K562 (cell line): ENCODE results near the gene GFOD1. TPM values are rescaled to one million over a fixed set of nuclear protein-coding genes. Genes with fewer than 3 reads are reported as not detected.

Source experiments
- ATAC-seq: fragments of 200-7000 bp; cut with Tn5 transposase; 3 replicates; pipeline ENCODE4 v1.9.1; 2020; ENCODE audit warnings: moderate library complexity
- BruUV-seq: library from RNA; stranded (reverse); fragments of 400-500 nt; replicated peaks from 2 replicates; lab custom pipeline; 2021; lab: Mats Ljungman, UMichigan
- CTCF ChIA-PET: fragments of 300-600 bp; formaldehyde crosslinking; extraction: SDS; loops from one replicate; lab custom pipeline; 2021; ENCODE audit warnings: low intra/inter-chr PET ratio; lab: Yijun Ruan, JAX
- POLR2A ChIA-PET: fragments of 300-600, 350-650 bp; sonication (Branson Sonifier 250); formaldehyde crosslinking; extraction: SDS; loops from one replicate; lab custom pipeline; 2021; ENCODE audit warnings: antibody characterized with exemption, inconsistent platforms; lab: Yijun Ruan, JAX
- DNase-seq, 4 experiments: peaks; one replicate each; pipeline versions ENCODE4 v3.0.0 to v3.0.0-alpha.2; 2011 to 2018; ENCODE audit warnings: low spot score in 3 of 4, mixed read lengths in 3 of 4; ENCODE audit errors: extremely low read depth in 1 of 4
- FAIRE-seq: peaks from 2 replicates; lab custom pipeline; 2011; peaks lifted over from hg19 to GRCh38; lab: Jason Lieb, UNC
- H2AFZ ChIP-seq: 2 replicates; pipeline ENCODE4 v1.6.0; 2011; ENCODE audit warnings: low read depth, low read length, control low read depth, inconsistent platforms
- H3K27ac ChIP-seq: fragments of 200-600 bp; 3 replicates; pipeline ENCODE4 v1.8.0; 2011; ENCODE audit warnings: low read depth, mild to moderate bottlenecking, control low read depth, inconsistent platforms, low read length, moderate library complexity, mixed read lengths; ENCODE audit errors: extremely low read depth
- H3K27me3 ChIP-seq, 2 experiments: fragments of 300-600 bp in 1 of 2; 2 replicates in 1 of 2; 3 replicates in 1 of 2; pipeline versions ENCODE4 v1.6.0 to v1.8.0; 2011; ENCODE audit warnings: inconsistent platforms in 2 of 2, low read length in 2 of 2, mild to moderate bottlenecking in 1 of 2, mixed read lengths in 1 of 2, moderate library complexity in 1 of 2; ENCODE audit not compliant: control insufficient read depth in 2 of 2, insufficient read depth in 2 of 2
- H3K36me3 ChIP-seq: fragments of 300-600 bp; 3 replicates; pipeline ENCODE4 v1.8.0; 2011; ENCODE audit warnings: mild to moderate bottlenecking, low read length, inconsistent platforms; ENCODE audit not compliant: control insufficient read depth, insufficient read depth
- H3K4me1 ChIP-seq, 2 experiments: fragments of 200-600 bp in 1 of 2; replicated peaks in 1 of 2; 2 replicates in 1 of 2; 3 replicates in 1 of 2; pipeline versions ENCODE4 v1.5.1 to v1.8.0; 2011; ENCODE audit warnings: inconsistent platforms in 2 of 2, low read length in 2 of 2, mild to moderate bottlenecking in 1 of 2, mixed read lengths in 1 of 2, moderate library complexity in 1 of 2; ENCODE audit not compliant: control insufficient read depth in 2 of 2, insufficient read depth in 2 of 2
- H3K4me2 ChIP-seq: 2 replicates; pipeline ENCODE4 v1.6.1; 2011; ENCODE audit warnings: low read length, control low read depth, inconsistent platforms, mixed read lengths; ENCODE audit not compliant: insufficient read depth
- H3K4me3 ChIP-seq: fragments of 200-600 bp; sonication (generic), shearing (Covaris generic); 2 replicates; pipeline ENCODE4 v1.5.1; 2016; ENCODE audit warnings: control low read depth, inconsistent platforms
- H3K79me2 ChIP-seq: fragments of 200-600 bp; 3 replicates; pipeline ENCODE4 v1.8.0; 2011; ENCODE audit warnings: low read length, inconsistent platforms; ENCODE audit not compliant: control insufficient read depth, insufficient read depth
- H3K9ac ChIP-seq, 2 experiments: 2 replicates each; pipeline versions ENCODE4 v1.6.0 to v1.6.1; 2011; ENCODE audit warnings: low read depth in 2 of 2, low read length in 2 of 2, control low read depth in 1 of 2, inconsistent platforms in 1 of 2, mild to moderate bottlenecking in 1 of 2, mixed read lengths in 1 of 2; ENCODE audit not compliant: insufficient read depth in 1 of 2
- H3K9me1 ChIP-seq: one replicate; pipeline ENCODE4 v1.6.0; 2011; ENCODE audit warnings: inconsistent platforms, mild to moderate bottlenecking, low read length, moderate library complexity; ENCODE audit not compliant: control insufficient read depth, insufficient read depth
- H3K9me3 ChIP-seq: replicated peaks from 2 replicates; pipeline ENCODE4 v1.5.1; 2011; ENCODE audit warnings: low read depth, low read length, inconsistent platforms; ENCODE audit not compliant: control insufficient read depth, insufficient read depth
- H4K20me1 ChIP-seq: replicated peaks from 2 replicates; pipeline ENCODE4 v1.6.1; 2011; ENCODE audit warnings: low read length, inconsistent platforms, mixed read lengths; ENCODE audit not compliant: control insufficient read depth, insufficient read depth
- E2F5 ChIP-seq: sonication (generic); formaldehyde crosslinking; IDR thresholded peaks from 2 replicates; pipeline ENCODE4 v1.8.0; 2022; ENCODE audit warnings: mild to moderate bottlenecking, missing genetic modification reagents
- HDAC2 ChIP-seq: fragments of 450-650 bp; IDR thresholded peaks from 2 replicates; pipeline ENCODE4 v1.6.1; 2016; ENCODE audit warnings: mild to moderate bottlenecking
- STAG1 ChIP-seq: sonication (generic); formaldehyde crosslinking; IDR thresholded peaks from 2 replicates; pipeline ENCODE4 v1.5.0; 2020; ENCODE audit warnings: missing genetic modification reagents, borderline replicate concordance
- ZNF384 ChIP-seq: IDR thresholded peaks from 2 replicates; pipeline ENCODE4 v1.6.1; 2012; ENCODE audit warnings: low read depth, low read length, improper control_type of control experiment
- ZNF395 ChIP-seq: fragments of 200-800 bp; sonication (Bioruptor generic); IDR thresholded peaks from 2 replicates; pipeline ENCODE4 v1.6.1; 2017; ENCODE audit warnings: missing genetic modification characterization, missing compliant biosample characterization
- ZNF589 ChIP-seq: fragments of 200-800 bp; sonication (Bioruptor generic); IDR thresholded peaks from 2 replicates; pipeline ENCODE4 v1.6.1; 2016; ENCODE audit warnings: low read depth, missing genetic modification characterization, missing compliant biosample characterization
- ZNF609 ChIP-seq: sonication (generic); formaldehyde crosslinking; IDR thresholded peaks from 2 replicates; pipeline ENCODE4 v1.8.1; 2023; ENCODE audit warnings: missing genetic modification reagents, mild to moderate bottlenecking, borderline replicate concordance
- WGBS: fragments of 100-300 bp; shearing (Covaris generic); methylation state at CpG from one replicate; pipeline ENCODE4 v1.1.6; 2016; ENCODE audit warnings: low coverage, mixed read lengths; ENCODE audit not compliant: insufficient coverage; ENCODE audit errors: missing lambda C conversion rate; 5-methylcytosine and 5-hydroxymethylcytosine counted together
- in situ Hi-C: fragments of 300-500 bp; cut with MboI; formaldehyde crosslinking; loops from 4 replicates; pipeline ENCODE4 v1.15.0; 2018; ENCODE audit warnings: inconsistent platforms, mixed read lengths
- intact Hi-C: fragments of 100-400 bp; cut with micrococcal nuclease; formaldehyde crosslinking; loops from 2 replicates; pipeline ENCODE4 v1.14.2; 2022
- polyA plus RNA-seq, 8 experiments: library from polyadenylated mRNA; depleted of rRNA in 4 of 8; stranded (reverse) in 5 of 8; unstranded in 3 of 8; fragments of >200 nt; fragmentation: Nextera tagmentation in 2 of 8; fragmentation: Illumina TruSeq in 1 of 8; extraction: Ambion mirVana in 2 of 8; extraction: Trizol in 1 of 8; gene quantifications; 2 replicates each; pipeline versions ENCODE4 v1.2.1 to v1.2.3, GENCODE V29; 2011 to 2014; ENCODE audit warnings: inconsistent platforms in 1 of 8, missing spikeins in 1 of 8
- total RNA-seq, 7 experiments: library from RNA; depleted of rRNA in 6 of 7; stranded (reverse); fragments of >200 nt in 6 of 7; fragmentation: Illumina TruSeq in 2 of 7; extraction: Trizol in 2 of 7; gene quantifications; 2 replicates each; pipeline versions ENCODE4 v1.2.1 to v1.2.3, GENCODE V29; 2011 to 2021; ENCODE audit warnings: low replicate concordance in 1 of 7
- TF ChIP-seq, protein P1 (sequence below): fragments of 250-450 bp; sonication (Bioruptor Pico); IDR thresholded peaks from 2 replicates; pipeline ENCODE4 v1.4.0; 2020; ENCODE audit warnings: mild to moderate bottlenecking, moderate library complexity

The GFOD1 gene
- total and polyA plus RNA-seq, 9 of the 15 experiments (the other 6 are each of a cell fraction or from before 2014, with no cell fraction given), result 3.8 to 12.0 (median 8.2) TPM

DNA sequence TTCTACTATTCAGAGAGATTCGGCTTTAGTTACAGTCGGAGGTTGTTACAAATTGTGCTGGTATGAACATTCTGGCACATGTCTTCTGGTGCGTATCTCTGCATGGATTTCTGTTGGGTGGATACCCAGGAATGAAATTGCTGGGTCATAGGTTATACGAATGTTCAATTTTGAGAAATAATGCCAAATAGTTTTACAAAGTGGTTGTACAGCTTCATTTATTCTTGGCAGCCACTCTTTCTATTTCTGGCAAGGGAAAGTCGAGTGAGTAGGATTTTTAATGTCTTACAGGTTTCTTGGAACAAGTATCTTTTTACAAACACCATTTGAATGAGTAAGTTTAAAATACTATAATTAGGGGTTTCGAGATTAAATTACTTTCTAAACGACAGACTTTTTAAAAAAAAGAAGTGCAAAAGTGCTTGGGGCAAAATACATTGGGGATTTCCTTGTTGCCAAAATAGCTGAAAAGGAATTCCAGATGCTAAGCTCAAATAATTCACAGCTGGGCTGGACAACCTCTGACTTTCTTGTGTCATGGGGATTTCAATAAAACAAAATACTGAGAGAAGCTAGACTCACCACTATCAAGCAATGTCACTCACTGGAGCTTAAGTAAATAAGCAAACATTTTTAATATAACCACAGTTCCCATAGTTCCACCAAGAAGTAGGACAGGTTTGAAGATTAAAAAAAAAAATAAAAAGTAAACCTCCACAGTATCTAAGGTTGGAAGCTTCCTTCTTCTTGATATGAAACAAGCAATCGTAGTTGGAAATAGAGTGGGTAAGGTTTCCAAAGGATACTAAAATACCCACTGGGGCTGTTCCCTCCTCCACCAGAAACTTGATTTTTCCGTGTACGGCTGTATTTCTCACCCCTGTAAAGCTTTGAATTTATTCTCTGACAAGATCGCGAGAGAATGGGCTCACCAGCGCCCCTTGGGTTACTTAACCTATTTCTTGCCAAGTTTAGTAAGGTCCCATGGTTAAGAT is 21.6 kb upstream of the GFOD1 start:
- H3K9me3 ChIP-seq, result 0 out of 2 replicates have a peak, but pooled peaks cover 2% of the 10 kb centered on the region
- no peaks in the 10 kb centered on the region for H3K79me2 ChIP-seq
- ChIA-PET CTCF (no interaction called here), POLR2A (interaction anchor here (1.2 kb wide), 1 partner anchor 9 kb away, joined by 4 read pairs; no protein-coding TSS in a partner anchor)
- ATAC-seq (no peak), DNase-seq (no peak), FAIRE-seq (no peak)
- H2AFZ ChIP-seq, result no peak overlapping the region
- no peaks in the 10 kb centered on the region for H4K20me1 ChIP-seq
- no peak overlapping the region for H3K4me2 ChIP-seq
- no TSS peak for BruUV-seq
- H3K9me1 ChIP-seq, result no peaks in the 10 kb centered on the region
- intact Hi-C loops (no loop called here), in situ Hi-C loops (no loop called here)
- H3K9ac ChIP-seq, result no peak overlapping the region
- TF ChIP-seq STAG1 (CRISPR knock-in tag), result no peak
- TF ChIP-seq, protein P1, sequence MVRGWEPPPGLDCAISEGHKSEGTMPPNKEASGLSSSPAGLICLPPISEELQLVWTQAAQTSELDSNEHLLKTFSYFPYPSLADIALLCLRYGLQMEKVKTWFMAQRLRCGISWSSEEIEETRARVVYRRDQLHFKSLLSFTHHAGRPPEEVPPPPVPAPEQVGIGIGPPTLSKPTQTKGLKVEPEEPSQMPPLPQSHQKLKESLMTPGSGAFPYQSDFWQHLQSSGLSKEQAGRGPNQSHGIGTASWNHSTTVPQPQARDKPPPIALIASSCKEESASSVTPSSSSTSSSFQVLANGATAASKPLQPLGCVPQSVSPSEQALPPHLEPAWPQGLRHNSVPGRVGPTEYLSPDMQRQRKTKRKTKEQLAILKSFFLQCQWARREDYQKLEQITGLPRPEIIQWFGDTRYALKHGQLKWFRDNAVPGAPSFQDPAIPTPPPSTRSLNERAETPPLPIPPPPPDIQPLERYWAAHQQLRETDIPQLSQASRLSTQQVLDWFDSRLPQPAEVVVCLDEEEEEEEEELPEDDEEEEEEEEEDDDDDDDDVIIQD (CRISPR knock-in tag), result no peak
- no peak for TF ChIP-seq HDAC2
- no peak for TF ChIP-seq ZNF395 (CRISPR knock-in tag)
- no peak for TF ChIP-seq ZNF589 (CRISPR knock-in tag)
- TF ChIP-seq E2F5 (CRISPR knock-in tag), result no peak
- TF ChIP-seq ZNF609 (CRISPR knock-in tag), result no peak
- TF ChIP-seq ZNF384, result no peak
- no peak overlapping the region for H3K27ac ChIP-seq
- peaks cover 0 to 4% of the 10 kb centered on the region in 2 experiments; a peak in 1 of 5 replicates for H3K4me1 ChIP-seq
- no peaks in the 10 kb centered on the region for H3K36me3 ChIP-seq
- H3K4me3 ChIP-seq, result no peak overlapping the region
- 25% methylated on average over 13 of the region's 13 CpGs for WGBS
- peaks cover 2 to 6% of the 10 kb centered on the region in 2 experiments; a peak in 2 of 5 replicates for H3K27me3 ChIP-seq
